Left forelimb (tissue), 1 donor: ENCODE data around the gene ATP2B3.
"Not testable (repeated sequence)": the region's sequence is repeated elsewhere in the genome, so short reads cannot be mapped to it uniquely, and the experiment has no call there.

Source experiments
- DNase-seq: peaks from one replicate; pipeline ENCODE4 v3.0.0-alpha.2; 2018; ENCODE audit warnings: low spot score

ATP2B3 gene

GRCh38 chrX:153595859-153596857 lies 78.7 kb downstream of the ATP2B3 start:
- no peak for DNase-seq

GRCh38 chrX:153596981-153597750 lies 79.7 kb downstream of the ATP2B3 start:
- no peak for DNase-seq

- no peak for DNase-seq
Measured at GRCh38 chrX:153598541-153599191, 81.2 kb downstream of the ATP2B3 start, which contains the start of gene CCNQ. TSS of gene CCNQ (minus strand) at chrX:153599139. CDS start at chrX:153599073, 66 bp downstream.

- DNase-seq, result peak; percentile 86
Measured at GRCh38 chrX:153599192-153600031, 82.0 kb downstream of the ATP2B3 start.

- no peak for DNase-seq
Measured at GRCh38 chrX:153600032-153600373, 82.6 kb downstream of the ATP2B3 start.

GRCh38 chrX:153600921-153601320 lies 83.5 kb downstream of the ATP2B3 start:
- no peak for DNase-seq

- DNase-seq, result no peak
Measured at GRCh38 chrX:153601511-153602110, 84.2 kb downstream of the ATP2B3 start.

- no peak for DNase-seq
Measured at GRCh38 chrX:153602601-153603000, 85.2 kb downstream of the ATP2B3 start.

GRCh38 chrX:153603131-153603656 lies 85.8 kb downstream of the ATP2B3 start:
- DNase-seq, result no peak

- DNase-seq, result not testable (repeated sequence)
Measured at GRCh38 chrX:153604666-153605380, 87.4 kb downstream of the ATP2B3 start.

GRCh38 chrX:153606503-153606902 lies 89.1 kb downstream of the ATP2B3 start:
- DNase-seq, result no peak

GRCh38 chrX:153608376-153608775 lies 90.9 kb downstream of the ATP2B3 start:
- no peak for DNase-seq

- DNase-seq, result no peak
Measured at GRCh38 chrX:153608806-153609205, 91.4 kb downstream of the ATP2B3 start.

GRCh38 chrX:153609917-153610835 lies 92.7 kb downstream of the ATP2B3 start:
- DNase-seq, result peak; percentile 85

GRCh38 chrX:153610836-153611213 lies 93.4 kb downstream of the ATP2B3 start:
- DNase-seq, result no peak

- DNase-seq, result no peak
Measured at GRCh38 chrX:153611298-153612095, 94.1 kb downstream of the ATP2B3 start.

- DNase-seq, result no peak
Measured at GRCh38 chrX:153612413-153612812, 95.0 kb downstream of the ATP2B3 start.

GRCh38 chrX:153614818-153615217 lies 97.4 kb downstream of the ATP2B3 start:
- no peak for DNase-seq
